Cerebellar nuclear complex (tissue), 1 donor: ENCODE measurements around the gene CNTN5.

Experiments used
- DNase-seq, 2 experiments: peaks; one replicate each; lab custom pipeline; 2025; lab: John Stamatoyannopoulos, UW

Gene CNTN5

GRCh38 chr11:99934008-99934407 lies 913.3 kb downstream of the CNTN5 start:
- no peak for DNase-seq

GRCh38 chr11:99937330-99937729 lies 916.6 kb downstream of the CNTN5 start:
- DNase-seq: no peak

GRCh38 chr11:99952816-99953215 lies 932.1 kb downstream of the CNTN5 start:
- no peak for DNase-seq

- DNase-seq: no peak
Observed at GRCh38 chr11:99960536-99960935, 939.8 kb downstream of the CNTN5 start.

GRCh38 chr11:99968336-99968735 lies 947.6 kb downstream of the CNTN5 start:
- DNase-seq: no peak

GRCh38 chr11:99973993-99974392 lies 953.2 kb downstream of the CNTN5 start:
- no peak for DNase-seq

- DNase-seq: no peak
Observed at GRCh38 chr11:99979042-99979441, 958.3 kb downstream of the CNTN5 start.

- no peak for DNase-seq
Observed at GRCh38 chr11:99987821-99988470, 967.2 kb downstream of the CNTN5 start.

GRCh38 chr11:99988471-99988837 lies 967.7 kb downstream of the CNTN5 start:
- DNase-seq: no peak

GRCh38 chr11:100003985-100004384 lies 983.2 kb downstream of the CNTN5 start:
- DNase-seq: no peak

GRCh38 chr11:100004541-100004940 lies 983.8 kb downstream of the CNTN5 start:
- no peak for DNase-seq

GRCh38 chr11:100008417-100008816 lies 987.7 kb downstream of the CNTN5 start:
- no peak for DNase-seq

GRCh38 chr11:100009728-100010127 lies 989.0 kb downstream of the CNTN5 start:
- DNase-seq: no peak

GRCh38 chr11:100010393-100010792 lies 989.6 kb downstream of the CNTN5 start:
- DNase-seq: no peak

GRCh38 chr11:100011697-100012096 lies 990.9 kb downstream of the CNTN5 start:
- no peak for DNase-seq

GRCh38 chr11:100013011-100013410 lies 992.3 kb downstream of the CNTN5 start:
- DNase-seq: no peak

GRCh38 chr11:100031973-100032372 lies 1011.2 kb downstream of the CNTN5 start:
- no peak for DNase-seq

GRCh38 chr11:100061006-100061405 lies 1040.3 kb downstream of the CNTN5 start:
- DNase-seq: no peak

GRCh38 chr11:100066399-100066798 lies 1045.7 kb downstream of the CNTN5 start:
- no peak for DNase-seq

GRCh38 chr11:100068116-100068515 lies 1047.4 kb downstream of the CNTN5 start:
- DNase-seq: no peak

GRCh38 chr11:100072131-100072530 lies 1051.4 kb downstream of the CNTN5 start:
- no peak for DNase-seq

- DNase-seq: no peak
Observed at GRCh38 chr11:100080381-100080780, 1059.6 kb downstream of the CNTN5 start.

GRCh38 chr11:100080821-100081220 lies 1060.1 kb downstream of the CNTN5 start:
- no peak for DNase-seq

- DNase-seq: no peak
Observed at GRCh38 chr11:100093698-100094097, 1072.9 kb downstream of the CNTN5 start.
